Calu3 (cell line): Measurements from ENCODE around the gene ATP13A4. TPM values are rescaled to one million over a fixed set of nuclear protein-coding genes. Genes with fewer than 3 reads are reported as not detected.

ENCODE experiments used
- BruUV-seq: library from RNA; stranded (reverse); fragments of 400-500 nt; replicated peaks from 2 replicates; lab custom pipeline; 2021; lab: Mats Ljungman, UMichigan
- CTCF ChIA-PET: fragments of 300-600 bp; sonication (Branson Sonifier 250); formaldehyde crosslinking; loops from one replicate; lab custom pipeline; 2022; ENCODE audit warnings: antibody characterized with exemption; lab: Charles Lee
- DNase-seq: peaks from one replicate; pipeline ENCODE4 v3.0.0; 2022
- H3K27ac Mint-ChIP-seq: one replicate; pipeline ENCODE4 v1.8.0; 2022; ENCODE audit warnings: mixed read lengths; ENCODE audit not compliant: unreplicated experiment
- H3K27me3 Mint-ChIP-seq: one replicate; pipeline ENCODE4 v1.8.0; 2022; ENCODE audit warnings: mixed read lengths; ENCODE audit not compliant: unreplicated experiment
- H3K36me3 Mint-ChIP-seq: one replicate; pipeline ENCODE4 v1.8.0; 2022; ENCODE audit warnings: mild to moderate bottlenecking, moderate library complexity, mixed read lengths; ENCODE audit not compliant: insufficient read depth, unreplicated experiment
- H3K4me1 Mint-ChIP-seq: one replicate; pipeline ENCODE4 v1.8.0; 2022; ENCODE audit warnings: mild to moderate bottlenecking, low read depth, mixed read lengths; ENCODE audit not compliant: unreplicated experiment
- H3K4me3 Mint-ChIP-seq: one replicate; pipeline ENCODE4 v1.8.0; 2022; ENCODE audit warnings: mild to moderate bottlenecking, low read depth, moderate library complexity, mixed read lengths; ENCODE audit not compliant: unreplicated experiment
- H3K9me3 Mint-ChIP-seq: one replicate; pipeline ENCODE4 v1.8.0; 2022; ENCODE audit warnings: low read depth, mixed read lengths; ENCODE audit not compliant: unreplicated experiment
- intact Hi-C: fragments of 100-400 bp; cut with micrococcal nuclease; formaldehyde crosslinking; loops from one replicate; pipeline ENCODE4 v1.10.0; 2022; ENCODE audit not compliant: unreplicated experiment
- total RNA-seq: library from RNA; stranded (reverse); gene quantifications from 2 replicates; pipeline ENCODE4 v1.2.3, GENCODE V29; 2022
- TF ChIP-seq, protein P1 (sequence below): fragments of 200-600 bp; IDR thresholded peaks from one replicate; pipeline ENCODE4 v1.8.0; 2022; ENCODE audit warnings: antibody characterized with exemption; ENCODE audit not compliant: unreplicated experiment

ATP13A4 gene
- total RNA-seq, 1 experiment from 2014 or later: 24.6 TPM

GRCh38 chr3:193564012-193564411, 9.3 kb upstream of the ATP13A4 start:
- peaks cover 6% of the 10 kb centered on the region for H3K4me1 Mint-ChIP-seq
- H3K4me3 Mint-ChIP-seq: no peak overlapping the region
- H3K27me3 Mint-ChIP-seq: no peaks in the 10 kb centered on the region
- CTCF ChIA-PET: interaction anchor here (0.8 to 2.1 kb wide), 10 partner anchors 9 to 751 kb away, joined by 3 to 11 read pairs (median 5); partner anchors contain the start of gene ATP13A4
- H3K36me3 Mint-ChIP-seq: no peaks in the 10 kb centered on the region
- TF ChIP-seq, protein P1, sequence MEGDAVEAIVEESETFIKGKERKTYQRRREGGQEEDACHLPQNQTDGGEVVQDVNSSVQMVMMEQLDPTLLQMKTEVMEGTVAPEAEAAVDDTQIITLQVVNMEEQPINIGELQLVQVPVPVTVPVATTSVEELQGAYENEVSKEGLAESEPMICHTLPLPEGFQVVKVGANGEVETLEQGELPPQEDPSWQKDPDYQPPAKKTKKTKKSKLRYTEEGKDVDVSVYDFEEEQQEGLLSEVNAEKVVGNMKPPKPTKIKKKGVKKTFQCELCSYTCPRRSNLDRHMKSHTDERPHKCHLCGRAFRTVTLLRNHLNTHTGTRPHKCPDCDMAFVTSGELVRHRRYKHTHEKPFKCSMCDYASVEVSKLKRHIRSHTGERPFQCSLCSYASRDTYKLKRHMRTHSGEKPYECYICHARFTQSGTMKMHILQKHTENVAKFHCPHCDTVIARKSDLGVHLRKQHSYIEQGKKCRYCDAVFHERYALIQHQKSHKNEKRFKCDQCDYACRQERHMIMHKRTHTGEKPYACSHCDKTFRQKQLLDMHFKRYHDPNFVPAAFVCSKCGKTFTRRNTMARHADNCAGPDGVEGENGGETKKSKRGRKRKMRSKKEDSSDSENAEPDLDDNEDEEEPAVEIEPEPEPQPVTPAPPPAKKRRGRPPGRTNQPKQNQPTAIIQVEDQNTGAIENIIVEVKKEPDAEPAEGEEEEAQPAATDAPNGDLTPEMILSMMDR: peak; percentile 57
- no peaks in the 10 kb centered on the region for H3K9me3 Mint-ChIP-seq
- no peak overlapping the region for H3K27ac Mint-ChIP-seq
- BruUV-seq: no TSS peak
- DNase-seq: peak; percentile 84
- intact Hi-C loops: loop anchor here (1.0 to 2.0 kb wide), 2 partner anchors 103 to 373 kb away; no protein-coding TSS in a partner anchor

DNA sequence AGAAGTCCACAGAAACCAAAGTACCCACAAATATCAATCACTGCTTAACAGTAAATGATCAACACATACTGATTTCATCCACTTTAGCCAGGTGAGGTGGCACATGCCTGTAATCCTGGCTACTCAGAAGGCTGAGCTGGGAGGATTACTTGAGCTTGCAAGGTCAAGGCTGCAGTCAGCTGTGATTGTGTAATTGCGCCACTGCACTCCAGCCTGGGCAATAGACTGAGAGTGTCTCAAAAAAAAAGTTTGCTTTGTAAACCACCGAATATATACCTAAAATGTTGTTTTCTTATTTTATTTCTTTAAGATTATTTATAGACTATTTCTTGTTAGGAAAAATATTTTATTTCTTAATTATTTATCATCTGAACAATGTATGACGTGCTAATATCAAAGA, 8.7 kb upstream of the ATP13A4 start:
- H3K4me3 Mint-ChIP-seq: no peak overlapping the region
- CTCF ChIA-PET: interaction anchor here (0.6 to 2.1 kb wide), 8 partner anchors 9 to 751 kb away, joined by 3 to 11 read pairs (median 5); partner anchors contain the start of gene ATP13A4

DNA sequence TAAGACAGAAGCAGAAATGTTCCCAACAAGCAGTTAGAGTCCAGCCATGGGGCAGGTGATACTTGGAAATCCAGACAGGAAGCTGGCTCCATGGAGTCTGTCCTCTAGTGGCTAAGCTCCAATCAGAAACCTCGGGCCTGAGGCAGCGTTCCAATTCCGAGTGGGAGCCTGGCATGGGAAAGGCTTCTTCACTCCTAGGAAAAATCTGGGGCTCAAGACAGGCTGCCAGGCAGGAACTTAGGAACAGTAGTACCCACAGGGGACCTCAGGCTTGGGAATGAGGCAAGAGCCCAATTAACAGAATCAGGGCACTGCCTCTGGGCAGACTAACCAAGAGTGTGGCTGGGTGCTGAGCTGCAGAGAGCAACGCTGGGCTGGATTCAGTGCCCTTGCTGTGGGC, 6.2 kb upstream of the ATP13A4 start:
- no TSS peak for BruUV-seq
- Mint-ChIP-seq H3K4me3 (no peak overlapping the region), H3K9me3 (no peaks in the 10 kb centered on the region), H3K27ac (no peak overlapping the region), H3K4me1 (peaks cover 34% of the 10 kb centered on the region), H3K36me3 (peaks cover 5% of the 10 kb centered on the region), H3K27me3 (no peaks in the 10 kb centered on the region)
- CTCF ChIA-PET: interaction anchor here (1.6 kb wide), 1 partner anchor 10 kb away, joined by 3 read pairs; no protein-coding TSS in a partner anchor
- DNase-seq: no peak
- intact Hi-C loops: no loop called here
- TF ChIP-seq, protein P1: no peak

More for the DNA sequence above, 8.7 kb upstream of the ATP13A4 start:
- no peak for DNase-seq
- BruUV-seq: no TSS peak
- Mint-ChIP-seq H3K36me3 (no peaks in the 10 kb centered on the region), H3K27me3 (no peaks in the 10 kb centered on the region), H3K4me1 (peaks cover 10% of the 10 kb centered on the region), H3K9me3 (no peaks in the 10 kb centered on the region), H3K27ac (no peak overlapping the region)
- intact Hi-C loops: no loop called here
- TF ChIP-seq, protein P1: no peak

GRCh38 chr3:193560091-193560490, 5.4 kb upstream of the ATP13A4 start:
- no peak for DNase-seq
- peaks cover 40% of the 10 kb centered on the region for H3K4me1 Mint-ChIP-seq
- BruUV-seq: no TSS peak
- no peak overlapping the region for H3K4me3 Mint-ChIP-seq
- H3K36me3 Mint-ChIP-seq: peaks cover 11% of the 10 kb centered on the region
- intact Hi-C loops: no loop called here
- H3K27me3 Mint-ChIP-seq: no peaks in the 10 kb centered on the region
- CTCF ChIA-PET: interaction anchor here (1.6 kb wide), 1 partner anchor 9 kb away, joined by 3 read pairs; no protein-coding TSS in a partner anchor
- no peak overlapping the region for H3K27ac Mint-ChIP-seq
- H3K9me3 Mint-ChIP-seq: no peaks in the 10 kb centered on the region
- TF ChIP-seq, protein P1: no peak
